ENCODE results near the gene SHOC2. TPM values are rescaled to one million over a fixed set of nuclear protein-coding genes. Genes with fewer than 3 reads are reported as not detected.

SHOC2 gene
- polyA plus RNA-seq, 1 of the 3 experiments (the other 2 are of a cell fraction), result 6.9 TPM

GRCh38 chr10:111034598-111035310 is 115.3 kb downstream of the SHOC2 start:
- Histone ChIP-seq H3F3A (replicated peaks; ENCODE audit: insufficient read depth) (peaks cover 9% of the 10 kb centered on the region), H3K9me3 (0 out of 2 replicates have a peak, but pooled peaks cover 7% of the 10 kb centered on the region), H3K27me3 (ENCODE audit: insufficient read depth) (no peaks in the 10 kb centered on the region), H3K36me3 (replicated peaks in 1 of 2; ENCODE audit: control insufficient read depth in 1 of 2, insufficient read depth in 2 of 2, low read length in 1 of 2) (peaks cover 2 to 8% of the 10 kb centered on the region in 2 experiments), H2AFZ (ENCODE audit: low read depth) (no peak overlapping the region), H3K9ac (no peak overlapping the region), H3K4me2 (no peak overlapping the region), H4K20me1 (ENCODE audit: insufficient read depth) (no peaks in the 10 kb centered on the region), H3K9me2 (no peaks in the 10 kb centered on the region), H3K27ac (ENCODE audit: low read depth in 2 of 2, low read length in 1 of 2) (peak overlapping the region in 1 of 2 experiments; percentile 29; a peak in 1 of 4 replicates), H3K4me1 (ENCODE audit: control insufficient read depth in 1 of 2, insufficient read depth in 2 of 2, low read depth in 1 of 2, low read length in 1 of 2) (0 out of 4 replicates have a peak, but pooled peaks cover 0 to 11% of the 10 kb centered on the region in 2 experiments), H3K4me3 (ENCODE audit: low read depth in 2 of 2, low read length in 1 of 2) (no peak overlapping the region), H3K79me2 (ENCODE audit: insufficient read depth) (no peaks in the 10 kb centered on the region)
- ChIA-PET CTCF (no interaction called here), POLR2A (no interaction called here)
- DNase-seq, result no peak
- WGBS (ENCODE audit: low lambda C conversion rate), result 92% methylated on average over 2 of the region's 2 CpGs
- TF ChIP-seq MEF2A (IDR thresholded peaks at IDR 0.05; ENCODE audit: borderline replicate concordance, low read depth) (no peak), POLR2AphosphoS5 (IDR thresholded peaks at IDR 0.05; ENCODE audit: low read depth, low read length) (no peak), CTCF (IDR thresholded peaks at IDR 0.05) (no peak), FOSL2 (IDR thresholded peaks at IDR 0.05; ENCODE audit: borderline replicate concordance, low read depth) (peak; percentile 28; the same call in 1 of the 2 replicates), RCOR1 (IDR thresholded peaks at IDR 0.05; ENCODE audit: low read length) (no peak), TEAD4 (IDR thresholded peaks at IDR 0.05; ENCODE audit: borderline replicate concordance, insufficient read depth) (no peak), EP300 (IDR thresholded peaks at IDR 0.05; ENCODE audit: borderline replicate concordance in 1 of 2, low read depth in 1 of 2, low read length in 1 of 2) (no peak), SMC3 (IDR thresholded peaks at IDR 0.05; ENCODE audit: low read depth, low read length) (no peak), JUND (IDR thresholded peaks at IDR 0.05) (peak; percentile 17; the same call in 1 of the 2 replicates)

GRCh38 chr10:111035542-111035941 is 116.1 kb downstream of the SHOC2 start:
- Histone ChIP-seq H2AFZ (ENCODE audit: low read depth) (no peak overlapping the region), H3K4me3 (ENCODE audit: low read depth in 2 of 2, low read length in 1 of 2) (no peak overlapping the region), H3K4me1 (ENCODE audit: control insufficient read depth in 1 of 2, insufficient read depth in 2 of 2, low read depth in 1 of 2, low read length in 1 of 2) (0 out of 4 replicates have a peak, but pooled peaks cover 0 to 11% of the 10 kb centered on the region in 2 experiments), H3F3A (replicated peaks; ENCODE audit: insufficient read depth) (peaks cover 9% of the 10 kb centered on the region), H4K20me1 (ENCODE audit: insufficient read depth) (no peaks in the 10 kb centered on the region), H3K9me3 (0 out of 2 replicates have a peak, but pooled peaks cover 9% of the 10 kb centered on the region), H3K4me2 (no peak overlapping the region), H3K36me3 (replicated peaks in 1 of 2; ENCODE audit: control insufficient read depth in 1 of 2, insufficient read depth in 2 of 2, low read length in 1 of 2) (peaks cover 2 to 8% of the 10 kb centered on the region in 2 experiments), H3K79me2 (ENCODE audit: insufficient read depth) (no peaks in the 10 kb centered on the region), H3K27ac (ENCODE audit: low read depth in 2 of 2, low read length in 1 of 2) (no peak overlapping the region), H3K9ac (no peak overlapping the region), H3K9me2 (no peaks in the 10 kb centered on the region), H3K27me3 (ENCODE audit: insufficient read depth) (no peaks in the 10 kb centered on the region)
- DNase-seq, result no peak
- CTCF ChIA-PET, result no interaction called here
- POLR2A ChIA-PET, result no interaction called here
- no peak for TF ChIP-seq GATA2 (CRISPR knock-in tag; IDR thresholded peaks at IDR 0.05)
- TF ChIP-seq GABPA (IDR thresholded peaks at IDR 0.05; ENCODE audit: low read depth), result no peak
- TF ChIP-seq RFX5 (IDR thresholded peaks at IDR 0.05; ENCODE audit: low read length), result no peak
- no peak for TF ChIP-seq USF1 (IDR thresholded peaks at IDR 0.05; ENCODE audit: borderline replicate concordance, low read depth)
- TF ChIP-seq NFIC (IDR thresholded peaks at IDR 0.05; ENCODE audit: borderline replicate concordance), result no peak
- TF ChIP-seq REST (IDR thresholded peaks at IDR 0.05; ENCODE audit: low read depth, low read length), result no peak
- TF ChIP-seq IRF3 (IDR thresholded peaks at IDR 0.05; ENCODE audit: low read depth, low read length), result no peak
- TF ChIP-seq FOXM1 (IDR thresholded peaks at IDR 0.05; ENCODE audit: low read depth), result no peak
- TF ChIP-seq POLR2AphosphoS5 (IDR thresholded peaks at IDR 0.05; ENCODE audit: low read depth, low read length), result no peak
- TF ChIP-seq RXRA (IDR thresholded peaks at IDR 0.05; ENCODE audit: borderline replicate concordance, low read depth), result no peak
- TF ChIP-seq NRF1 (IDR thresholded peaks at IDR 0.05; ENCODE audit: low read depth, low read length), result no peak
- no peak for TF ChIP-seq MAX (IDR thresholded peaks at IDR 0.05; ENCODE audit: low read depth)

Data from SK-N-SH (cell line).